GM18520 (cell line): ENCODE measurements around the gene PLIN5.

Experiments used
- ATAC-seq: cut with Tn5 transposase; IDR thresholded peaks from one replicate; pipeline ENCODE4 v1.9.1; 2021; ENCODE audit not compliant: unreplicated experiment

The PLIN5 gene

GRCh38 chr19:4507804-4508203, 27.2 kb downstream of the PLIN5 start:
- no peak for ATAC-seq

GRCh38 chr19:4507150-4507452, 27.9 kb downstream of the PLIN5 start:
- no peak for ATAC-seq

- no peak for ATAC-seq
These were observed 28.4 kb downstream of the PLIN5 start for GRCh38 chr19:4506449-4507149.

GRCh38 chr19:4505570-4506448, 29.2 kb downstream of the PLIN5 start:
- ATAC-seq = no peak

- no peak for ATAC-seq
These were observed 30.0 kb downstream of the PLIN5 start for GRCh38 chr19:4504891-4505569.

- ATAC-seq = no peak
These were observed 30.7 kb downstream of the PLIN5 start for GRCh38 chr19:4504297-4504701.

GRCh38 chr19:4503825-4504170, 31.2 kb downstream of the PLIN5 start:
- ATAC-seq = no peak

GRCh38 chr19:4503132-4503824, 31.7 kb downstream of the PLIN5 start:
- no peak for ATAC-seq

- no peak for ATAC-seq
These were observed 32.5 kb downstream of the PLIN5 start for GRCh38 chr19:4502282-4503131.

- no peak for ATAC-seq
These were observed 33.3 kb downstream of the PLIN5 start for GRCh38 chr19:4501691-4502090.

GRCh38 chr19:4500841-4501591, 34.0 kb downstream of the PLIN5 start:
- no peak for ATAC-seq

- no peak for ATAC-seq
These were observed 35.2 kb downstream of the PLIN5 start for GRCh38 chr19:4499855-4500254.

GRCh38 chr19:4499318-4499717, 35.7 kb downstream of the PLIN5 start:
- no peak for ATAC-seq

- no peak for ATAC-seq
These were observed 36.3 kb downstream of the PLIN5 start for GRCh38 chr19:4498694-4499093.

- ATAC-seq = no peak
These were observed 37.1 kb downstream of the PLIN5 start for GRCh38 chr19:4497770-4498389.

- no peak for ATAC-seq
These were observed 38.7 kb downstream of the PLIN5 start for GRCh38 chr19:4496304-4496703.

GRCh38 chr19:4495471-4495870, 39.6 kb downstream of the PLIN5 start:
- ATAC-seq = no peak

- ATAC-seq = no peak
These were observed 40.3 kb downstream of the PLIN5 start for GRCh38 chr19:4494691-4495064.

GRCh38 chr19:4493929-4494690, 40.9 kb downstream of the PLIN5 start:
- ATAC-seq = no peak
